NOMO-1 (cell line): ENCODE results near the gene IL19.
A peak's percentile ranks its signal among the peaks of the same experiment; 100 is the strongest.

ENCODE experiments used
- DNase-seq, 2 experiments: peaks; one replicate each; lab custom pipeline; 2025; ENCODE audit not compliant: unreplicated experiment in 2 of 2; lab: John Stamatoyannopoulos, UW

IL19 gene

GRCh38 chr1:206885341-206886060 is 114.9 kb downstream of the IL19 start:
- DNase-seq, result no peak

- no peak for DNase-seq
These were observed 116.3 kb downstream of the IL19 start for GRCh38 chr1:206886831-206887230.

- no peak for DNase-seq
These were observed 117.1 kb downstream of the IL19 start for GRCh38 chr1:206887701-206888100.

GRCh38 chr1:206890125-206891060 is 119.8 kb downstream of the IL19 start:
- DNase-seq, result peak; percentile 6 to 69

GRCh38 chr1:206891412-206891811 is 120.8 kb downstream of the IL19 start:
- DNase-seq, result no peak
